Neural crest cell (in vitro differentiated cells): ENCODE results near the gene GRM4. TPM values are rescaled to one million over a fixed set of nuclear protein-coding genes. Genes with fewer than 3 reads are reported as not detected.

ENCODE experiments used
- DNase-seq: peaks from one replicate; pipeline ENCODE4 v3.0.0; 2021; ENCODE audit warnings: low read depth, mixed read lengths, low spot score
- H3K27ac Mint-ChIP-seq: one replicate; pipeline ENCODE4 v1.8.0; 2021; ENCODE audit warnings: mild to moderate bottlenecking, mixed read lengths; ENCODE audit not compliant: unreplicated experiment
- H3K27me3 Mint-ChIP-seq: 2 replicates; pipeline ENCODE4 v1.8.0; 2021; ENCODE audit warnings: low read depth, mild to moderate bottlenecking, mixed read lengths
- H3K36me3 Mint-ChIP-seq: 2 replicates; pipeline ENCODE4 v1.8.0; 2021; ENCODE audit warnings: low read depth, mild to moderate bottlenecking, mixed read lengths
- H3K4me1 Mint-ChIP-seq: 2 replicates; pipeline ENCODE4 v1.8.0; 2021; ENCODE audit warnings: mixed read lengths
- H3K4me3 Mint-ChIP-seq: one replicate; pipeline ENCODE4 v1.8.0; 2021; ENCODE audit warnings: mild to moderate bottlenecking, mixed read lengths
- H3K9me3 Mint-ChIP-seq: 2 replicates; pipeline ENCODE4 v1.8.0; 2021; ENCODE audit warnings: mixed read lengths
- CTCF ChIP-seq: fragments of 200-600 bp; sonication (generic); conservative IDR thresholded peaks from 2 replicates; pipeline ENCODE4 v1.5.0; 2021; ENCODE audit warnings: antibody characterized with exemption, mild to moderate bottlenecking
- total RNA-seq: library from RNA; stranded (reverse); gene quantifications from 2 replicates; pipeline ENCODE4 v1.2.1, GENCODE V29; 2021

Gene GRM4
- total RNA-seq, 1 donor from 2014 or later = not detected

GRCh38 chr6:33985947-33986346 lies 159.9 kb downstream of the GRM4 start:
- H3K4me1 Mint-ChIP-seq = no peaks in the 10 kb centered on the region
- no peaks in the 10 kb centered on the region for H3K36me3 Mint-ChIP-seq
- H3K4me3 Mint-ChIP-seq = no peak overlapping the region
- DNase-seq = no peak
- no peak for TF ChIP-seq CTCF
- no peaks in the 10 kb centered on the region for H3K9me3 Mint-ChIP-seq
- no peak overlapping the region for H3K27ac Mint-ChIP-seq
- H3K27me3 Mint-ChIP-seq = no peaks in the 10 kb centered on the region

DNA sequence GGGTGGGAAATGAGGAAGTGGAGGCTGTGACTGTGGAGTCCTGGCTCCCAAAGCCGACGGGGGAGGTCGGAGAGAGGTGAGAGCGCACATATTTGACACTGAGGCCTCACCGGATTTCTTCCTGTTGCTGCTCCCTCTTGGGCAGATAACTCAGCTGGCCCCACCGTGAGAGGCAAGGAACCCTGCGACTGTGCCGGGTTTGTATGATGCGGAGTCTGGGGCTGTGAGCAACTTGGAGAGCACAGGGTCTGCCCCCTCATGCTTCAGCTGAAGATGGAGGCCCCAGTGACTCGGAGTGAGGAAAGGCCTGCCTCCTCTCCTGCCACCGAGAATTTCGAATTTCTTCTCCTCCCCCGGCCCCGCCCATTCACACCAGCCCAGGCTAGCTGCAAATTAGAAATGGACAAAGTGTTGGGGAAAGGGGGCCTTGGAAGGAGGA lies 160.6 kb downstream of the GRM4 start:
- H3K4me1 Mint-ChIP-seq = no peaks in the 10 kb centered on the region
- H3K27ac Mint-ChIP-seq = no peak overlapping the region
- DNase-seq = no peak
- no peaks in the 10 kb centered on the region for H3K9me3 Mint-ChIP-seq
- H3K4me3 Mint-ChIP-seq = no peak overlapping the region
- no peaks in the 10 kb centered on the region for H3K36me3 Mint-ChIP-seq
- no peaks in the 10 kb centered on the region for H3K27me3 Mint-ChIP-seq
- TF ChIP-seq CTCF = no peak

GRCh38 chr6:33984466-33985312 lies 161.2 kb downstream of the GRM4 start:
- no peak for DNase-seq
- H3K9me3 Mint-ChIP-seq = no peaks in the 10 kb centered on the region
- no peaks in the 10 kb centered on the region for H3K27me3 Mint-ChIP-seq
- no peak overlapping the region for H3K4me3 Mint-ChIP-seq
- TF ChIP-seq CTCF = no peak
- no peaks in the 10 kb centered on the region for H3K4me1 Mint-ChIP-seq
- H3K36me3 Mint-ChIP-seq = no peaks in the 10 kb centered on the region
- no peak overlapping the region for H3K27ac Mint-ChIP-seq

DNA sequence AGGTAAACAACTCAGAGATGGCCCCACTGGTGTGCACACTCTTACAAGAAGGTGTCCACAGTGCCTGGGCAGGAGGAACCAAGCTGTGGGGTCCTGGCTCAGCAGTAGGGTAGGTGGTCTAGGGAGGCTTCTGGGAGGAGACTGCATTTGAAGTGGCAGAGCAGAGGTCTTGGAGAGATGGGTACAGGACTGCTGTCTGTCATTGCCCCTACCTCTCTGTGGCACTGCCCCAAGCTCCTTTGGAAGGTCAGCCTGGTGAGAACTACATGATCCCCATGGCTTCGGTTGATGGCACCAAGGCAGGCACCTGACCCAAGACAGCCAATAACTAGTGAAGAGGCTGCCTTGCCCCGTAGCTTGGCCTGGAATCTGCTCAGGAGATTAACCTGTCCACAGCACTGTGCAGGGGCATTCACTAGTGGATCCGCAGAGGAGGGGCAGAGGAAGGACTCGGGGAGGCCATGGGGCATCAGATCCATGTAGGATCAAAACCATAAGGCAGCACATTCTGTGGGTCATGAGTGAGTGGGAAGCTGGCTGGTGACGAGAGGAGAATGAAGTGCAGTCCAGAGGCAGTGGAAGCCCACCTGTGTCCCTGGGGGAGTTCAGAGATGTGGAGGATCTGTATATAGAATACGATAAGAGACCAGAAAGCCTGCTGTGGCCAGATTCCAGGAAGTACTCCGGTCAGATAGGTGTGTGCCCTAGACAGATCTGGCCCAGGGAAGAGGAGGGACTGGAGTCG lies 162.0 kb downstream of the GRM4 start:
- Mint-ChIP-seq H3K36me3 (no peaks in the 10 kb centered on the region), H3K4me1 (no peaks in the 10 kb centered on the region), H3K9me3 (no peaks in the 10 kb centered on the region), H3K4me3 (no peak overlapping the region), H3K27me3 (no peaks in the 10 kb centered on the region), H3K27ac (no peak overlapping the region)
- no peak for TF ChIP-seq CTCF
- DNase-seq = no peak

- no peak for TF ChIP-seq CTCF
- no peaks in the 10 kb centered on the region for H3K27me3 Mint-ChIP-seq
- H3K27ac Mint-ChIP-seq = no peak overlapping the region
- H3K36me3 Mint-ChIP-seq = no peaks in the 10 kb centered on the region
- no peak for DNase-seq
- H3K4me1 Mint-ChIP-seq = no peaks in the 10 kb centered on the region
- no peak overlapping the region for H3K4me3 Mint-ChIP-seq
- H3K9me3 Mint-ChIP-seq = no peaks in the 10 kb centered on the region
These were observed 162.7 kb downstream of the GRM4 start for GRCh38 chr6:33983109-33983716.
